Muscle layer of colon (tissue), 2 donors: Measurements from ENCODE around the gene RRP1.
"Not testable (repeated sequence)": the region's sequence is repeated elsewhere in the genome, so short reads cannot be mapped to it uniquely, and the experiment has no call there.

Source experiments
- H3K27ac ChIP-seq: one replicate; pipeline ENCODE4 v1.7.0; 2013; ENCODE audit warnings: low read depth, mild to moderate bottlenecking, low read length, moderate library complexity
- H3K27me3 ChIP-seq, 2 donors: one replicate each; pipeline ENCODE4 v1.7.0; 2013; ENCODE audit warnings: low read length in 2 of 2, mild to moderate bottlenecking in 2 of 2; ENCODE audit not compliant: insufficient read depth in 2 of 2, control insufficient read depth in 1 of 2
- H3K36me3 ChIP-seq: one replicate; pipeline ENCODE4 v1.7.0; 2013; ENCODE audit warnings: mild to moderate bottlenecking, low read length; ENCODE audit not compliant: insufficient read depth
- H3K4me1 ChIP-seq: one replicate; pipeline ENCODE4 v1.7.0; 2013; ENCODE audit warnings: mild to moderate bottlenecking, low read length; ENCODE audit not compliant: insufficient read depth
- H3K4me3 ChIP-seq, 2 donors: one replicate each; pipeline ENCODE4 v1.7.0; 2013; ENCODE audit warnings: low read length in 2 of 2, low read depth in 1 of 2, mild to moderate bottlenecking in 1 of 2, moderate library complexity in 1 of 2
- H3K9ac ChIP-seq: one replicate; pipeline ENCODE4 v1.7.0; 2013; ENCODE audit warnings: low read length
- H3K9me3 ChIP-seq: one replicate; pipeline ENCODE4 v1.7.0; 2013; ENCODE audit warnings: mild to moderate bottlenecking, low read length
- donor health status: abdominal sarcoma.
- donor health status: Adenocarcinoma of cecum.

The RRP1 gene

GRCh38 chr21:43840259-43840658 lies 50.9 kb downstream of the RRP1 start:
- Histone ChIP-seq H3K36me3 (no peaks in the 10 kb centered on the region), H3K4me1 (no peaks in the 10 kb centered on the region), H3K4me3 (no peak overlapping the region), H3K27me3 (no peaks in the 10 kb centered on the region), H3K27ac (no peak overlapping the region), H3K9me3 (no peaks in the 10 kb centered on the region), H3K9ac (no peak overlapping the region)

- H3K27ac ChIP-seq = no peak overlapping the region
- no peaks in the 10 kb centered on the region for H3K4me1 ChIP-seq
- no peaks in the 10 kb centered on the region for H3K36me3 ChIP-seq
- no peaks in the 10 kb centered on the region for H3K9me3 ChIP-seq
- H3K27me3 ChIP-seq = no peaks in the 10 kb centered on the region
- no peak overlapping the region for H3K4me3 ChIP-seq
- H3K9ac ChIP-seq = no peak overlapping the region
These were observed 53.4 kb downstream of the RRP1 start for GRCh38 chr21:43842742-43843141.

- H3K4me1 ChIP-seq, H3K4me3 ChIP-seq, H3K36me3 ChIP-seq, H3K9me3 ChIP-seq, H3K9ac ChIP-seq, H3K27me3 ChIP-seq, H3K27ac ChIP-seq: not testable (repeated sequence)
These were observed 55.5 kb downstream of the RRP1 start for GRCh38 chr21:43844906-43845305.

GRCh38 chr21:43845386-43845785 lies 56.0 kb downstream of the RRP1 start:
- no peak overlapping the region for H3K9ac ChIP-seq
- H3K27me3 ChIP-seq = no peaks in the 10 kb centered on the region
- H3K4me3 ChIP-seq = no peak overlapping the region
- H3K4me1 ChIP-seq = no peaks in the 10 kb centered on the region
- H3K36me3 ChIP-seq = no peaks in the 10 kb centered on the region
- no peaks in the 10 kb centered on the region for H3K9me3 ChIP-seq
- no peak overlapping the region for H3K27ac ChIP-seq

GRCh38 chr21:43846430-43846829 lies 57.1 kb downstream of the RRP1 start:
- Histone ChIP-seq H3K9me3 (no peaks in the 10 kb centered on the region), H3K4me1 (no peaks in the 10 kb centered on the region), H3K36me3 (no peaks in the 10 kb centered on the region), H3K27ac (no peak overlapping the region), H3K4me3 (no peak overlapping the region), H3K9ac (no peak overlapping the region), H3K27me3 (no peaks in the 10 kb centered on the region)

- H3K36me3 ChIP-seq = no peaks in the 10 kb centered on the region
- H3K4me1 ChIP-seq = no peaks in the 10 kb centered on the region
- no peaks in the 10 kb centered on the region for H3K27me3 ChIP-seq
- no peak overlapping the region for H3K9ac ChIP-seq
- H3K27ac ChIP-seq = no peak overlapping the region
- no peak overlapping the region for H3K4me3 ChIP-seq
- no peaks in the 10 kb centered on the region for H3K9me3 ChIP-seq
These were observed 57.9 kb downstream of the RRP1 start for GRCh38 chr21:43847301-43847700.

- no peaks in the 10 kb centered on the region for H3K27me3 ChIP-seq
- no peaks in the 10 kb centered on the region for H3K4me1 ChIP-seq
- no peak overlapping the region for H3K9ac ChIP-seq
- no peaks in the 10 kb centered on the region for H3K36me3 ChIP-seq
- no peak overlapping the region for H3K4me3 ChIP-seq
- H3K9me3 ChIP-seq = no peaks in the 10 kb centered on the region
- no peak overlapping the region for H3K27ac ChIP-seq
These were observed 59.4 kb downstream of the RRP1 start for GRCh38 chr21:43848771-43849170.

- no peak overlapping the region for H3K27ac ChIP-seq
- no peaks in the 10 kb centered on the region for H3K36me3 ChIP-seq
- H3K9me3 ChIP-seq = no peaks in the 10 kb centered on the region
- no peaks in the 10 kb centered on the region for H3K27me3 ChIP-seq
- no peak overlapping the region for H3K4me3 ChIP-seq
- no peaks in the 10 kb centered on the region for H3K4me1 ChIP-seq
- H3K9ac ChIP-seq = no peak overlapping the region
These were observed 60.3 kb downstream of the RRP1 start for GRCh38 chr21:43849532-43850299.

- H3K27ac ChIP-seq = no peak overlapping the region
- no peaks in the 10 kb centered on the region for H3K27me3 ChIP-seq
- no peaks in the 10 kb centered on the region for H3K9me3 ChIP-seq
- H3K4me1 ChIP-seq = no peaks in the 10 kb centered on the region
- no peak overlapping the region for H3K9ac ChIP-seq
- no peak overlapping the region for H3K4me3 ChIP-seq
- H3K36me3 ChIP-seq = no peaks in the 10 kb centered on the region
These were observed 61.4 kb downstream of the RRP1 start for GRCh38 chr21:43850728-43851295.

- H3K27me3 ChIP-seq = no peaks in the 10 kb centered on the region
- H3K27ac ChIP-seq = no peak overlapping the region
- H3K9ac ChIP-seq = no peak overlapping the region
- H3K36me3 ChIP-seq = no peaks in the 10 kb centered on the region
- H3K4me1 ChIP-seq = no peaks in the 10 kb centered on the region
- no peak overlapping the region for H3K4me3 ChIP-seq
- H3K9me3 ChIP-seq = no peaks in the 10 kb centered on the region
These were observed 62.2 kb downstream of the RRP1 start for GRCh38 chr21:43851593-43851992.

- no peak overlapping the region for H3K4me3 ChIP-seq
- H3K36me3 ChIP-seq = no peaks in the 10 kb centered on the region
- no peaks in the 10 kb centered on the region for H3K4me1 ChIP-seq
- no peak overlapping the region for H3K9ac ChIP-seq
- no peaks in the 10 kb centered on the region for H3K9me3 ChIP-seq
- no peak overlapping the region for H3K27ac ChIP-seq
- no peaks in the 10 kb centered on the region for H3K27me3 ChIP-seq
These were observed 64.7 kb downstream of the RRP1 start for GRCh38 chr21:43853851-43854772.
